Panc1 (cell line): ENCODE measurements around the gene ITGB4. TPM values are rescaled to one million over a fixed set of nuclear protein-coding genes. Genes with fewer than 3 reads are reported as not detected.

Source experiments
- ATAC-seq: fragments of 200-7000 bp; cut with Tn5 transposase; 2 replicates; pipeline ENCODE4 v1.9.1; 2020; ENCODE audit warnings: mild to moderate bottlenecking, moderate library complexity
- BruUV-seq: library from RNA; stranded (reverse); fragments of 400-500 nt; replicated peaks from 2 replicates; lab custom pipeline; 2021; lab: Mats Ljungman, UMichigan
- CTCF ChIA-PET: fragments of 300-600 bp; sonication (Branson Sonifier 250); formaldehyde crosslinking; loops from one replicate; lab custom pipeline; 2022; ENCODE audit warnings: antibody characterized with exemption; lab: Charles Lee
- POLR2A ChIA-PET: fragments of 300-600 bp; sonication (Branson Sonifier 250); formaldehyde crosslinking; loops from one replicate; lab custom pipeline; 2022; ENCODE audit warnings: antibody characterized with exemption; lab: Charles Lee
- DNase-seq: peaks from one replicate; pipeline ENCODE4 v3.0.0-alpha.2; 2010; ENCODE audit warnings: low read depth, low spot score
- H3K27ac ChIP-seq: 2 replicates; pipeline ENCODE4 v1.5.1; 2011; ENCODE audit warnings: mild to moderate bottlenecking, low read length, inconsistent platforms
- H3K27me3 ChIP-seq: fragments of 200-500 bp; sonication (Bioruptor generic); 2 replicates; pipeline ENCODE4 v1.6.0; 2014; ENCODE audit warnings: low read length, inconsistent platforms; ENCODE audit not compliant: control insufficient read depth, insufficient read depth
- H3K36me3 ChIP-seq: fragments of 200-500 bp; sonication (Bioruptor generic); 2 replicates; pipeline ENCODE4 v1.5.1; 2014; ENCODE audit warnings: inconsistent platforms, mild to moderate bottlenecking, low read length, moderate library complexity; ENCODE audit not compliant: control insufficient read depth, insufficient read depth
- H3K4me1 ChIP-seq: 2 replicates; pipeline ENCODE4 v1.5.1; 2011; ENCODE audit warnings: inconsistent platforms, mild to moderate bottlenecking, low read length, moderate library complexity; ENCODE audit not compliant: control insufficient read depth, insufficient read depth
- H3K4me3 ChIP-seq, 2 experiments: 2 replicates each; pipeline ENCODE4 v1.5.1; 2011 to 2012; ENCODE audit warnings: low read depth in 2 of 2, low read length in 2 of 2, mild to moderate bottlenecking in 2 of 2, inconsistent platforms in 1 of 2, moderate library complexity in 1 of 2
- H3K9me3 ChIP-seq: fragments of 200-500 bp; sonication (Bioruptor generic); 2 replicates; pipeline ENCODE4 v1.5.1; 2014; ENCODE audit warnings: low read depth, mild to moderate bottlenecking, inconsistent platforms, low read length, moderate library complexity; ENCODE audit not compliant: control insufficient read depth, insufficient read depth
- CTCF ChIP-seq: fragments of 450-650 bp; IDR thresholded peaks from 2 replicates; pipeline ENCODE4 v1.5.1; 2017; ENCODE audit warnings: mild to moderate bottlenecking
- POLR2AphosphoS5 ChIP-seq: IDR thresholded peaks from 2 replicates; pipeline ENCODE4 v1.6.1; 2012; ENCODE audit warnings: mild to moderate bottlenecking, low read depth, low read length, moderate library complexity
- REST ChIP-seq, 2 experiments: IDR thresholded peaks; 2 replicates each; pipeline ENCODE4 v1.6.1; 2011 to 2012; ENCODE audit warnings: low read depth in 2 of 2, control low read depth in 1 of 2, low read length in 1 of 2, mild to moderate bottlenecking in 1 of 2, moderate library complexity in 1 of 2; ENCODE audit not compliant: insufficient read depth in 1 of 2
- SIN3A ChIP-seq: IDR thresholded peaks from 2 replicates; pipeline ENCODE4 v1.6.1; 2012; ENCODE audit warnings: low read depth, mild to moderate bottlenecking, low read length, moderate library complexity, borderline replicate concordance; ENCODE audit not compliant: insufficient read depth
- TCF7L2 ChIP-seq: IDR thresholded peaks from 2 replicates; pipeline ENCODE4 v1.6.1; 2011; ENCODE audit warnings: mild to moderate bottlenecking, low read depth, low read length, inconsistent platforms
- in situ Hi-C: cut with HindIII; loops from 2 replicates; pipeline ENCODE4 v1.10.0; 2016; ENCODE audit warnings: low sequenced_read_pairs, low pct_unique_long_range_greater_than_20kb
- intact Hi-C: fragments of 100-400 bp; cut with micrococcal nuclease; formaldehyde crosslinking; loops from one replicate; pipeline ENCODE4 v1.10.0; 2022; ENCODE audit not compliant: unreplicated experiment
- total RNA-seq: library from RNA; stranded (reverse); gene quantifications from one replicate; pipeline ENCODE4 v1.2.1, GENCODE V29; 2021; ENCODE audit not compliant: unreplicated experiment

ITGB4 gene
- total RNA-seq, 1 experiment from 2014 or later = 100 TPM

- Histone ChIP-seq H3K4me3 (no peak overlapping the region), H3K27ac (no peak overlapping the region), H3K9me3 (no peaks in the 10 kb centered on the region), H3K4me1 (peaks cover 6% of the 10 kb centered on the region), H3K27me3 (no peaks in the 10 kb centered on the region), H3K36me3 (no peaks in the 10 kb centered on the region)
- ChIA-PET POLR2A (interaction anchor here (0.6 kb wide), 1 partner anchor 103 kb away, joined by 10 read pairs; no protein-coding TSS in a partner anchor), CTCF (no interaction called here)
- no peak for TF ChIP-seq SIN3A
- no peak for TF ChIP-seq REST (IDR thresholded peaks at IDR 0.05; ENCODE audit: insufficient read depth in 1 of 2, low read depth in 2 of 2, low read length in 1 of 2)
- no peak for TF ChIP-seq POLR2AphosphoS5
- TF ChIP-seq TCF7L2 = no peak
- TF ChIP-seq CTCF = no peak
- intact Hi-C loops (no loop called here), in situ Hi-C loops (no loop called here)
- DNase-seq = no peak
- ATAC-seq = no peak
- no TSS peak for BruUV-seq
These were observed 46.6 kb downstream of the ITGB4 start for GRCh38 chr17:75767881-75768280.

GRCh38 chr17:75769536-75769935, 48.3 kb downstream of the ITGB4 start:
- no TSS peak for BruUV-seq

More at GRCh38 chr17:75769536-75769935, 48.3 kb downstream of the ITGB4 start:
- ATAC-seq (no peak), DNase-seq (no peak)
- intact Hi-C loops = no loop called here
- no peak for TF ChIP-seq REST (IDR thresholded peaks at IDR 0.05; ENCODE audit: insufficient read depth in 1 of 2, low read depth in 2 of 2, low read length in 1 of 2)
- no peak for TF ChIP-seq SIN3A
- TF ChIP-seq POLR2AphosphoS5 = no peak
- TF ChIP-seq CTCF = no peak
- Histone ChIP-seq H3K27ac (no peak overlapping the region), H3K4me3 (no peak overlapping the region), H3K9me3 (no peaks in the 10 kb centered on the region), H3K27me3 (no peaks in the 10 kb centered on the region), H3K4me1 (no peaks in the 10 kb centered on the region), H3K36me3 (no peaks in the 10 kb centered on the region)
- POLR2A ChIA-PET = no interaction called here
- in situ Hi-C loops = no loop called here
- CTCF ChIA-PET = interaction anchor here (0.6 to 0.7 kb wide), 2 partner anchors 55 to 812 kb away, joined by 3 to 9 read pairs; no protein-coding TSS in a partner anchor
